C4-2B (cell line): ENCODE results near the gene LGI4.

ENCODE experiments used
- ZFX ChIP-seq: fragments of 450-650 bp; IDR thresholded peaks from 2 replicates; pipeline ENCODE4 v1.6.1; 2017
- TF ChIP-seq, protein P1 (sequence below): fragments of 450-650 bp; conservative IDR thresholded peaks from 2 replicates; pipeline ENCODE4 v1.5.1; 2017; ENCODE audit warnings: mild to moderate bottlenecking

DNA sequence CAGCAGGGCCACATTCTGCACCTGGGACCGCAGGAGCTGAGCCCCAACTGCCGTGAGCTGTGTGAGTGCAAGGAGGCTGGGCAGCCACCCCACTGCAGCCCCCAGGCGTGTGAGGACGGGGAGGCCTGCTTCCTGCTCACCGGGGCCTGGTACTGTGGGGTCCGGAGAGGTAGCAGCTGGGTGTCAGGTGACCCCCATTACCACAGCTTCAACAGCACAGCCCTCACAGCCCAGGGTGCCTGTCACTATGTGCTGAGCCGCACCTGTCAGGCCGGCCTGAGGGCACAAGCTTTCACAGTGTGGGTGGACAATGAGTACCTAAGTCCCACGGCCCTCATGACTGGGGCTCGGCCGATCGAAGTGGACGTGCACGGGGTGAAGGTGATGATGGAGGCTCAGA lies 55.0 kb downstream of the LGI4 start:
- TF ChIP-seq, protein P1, sequence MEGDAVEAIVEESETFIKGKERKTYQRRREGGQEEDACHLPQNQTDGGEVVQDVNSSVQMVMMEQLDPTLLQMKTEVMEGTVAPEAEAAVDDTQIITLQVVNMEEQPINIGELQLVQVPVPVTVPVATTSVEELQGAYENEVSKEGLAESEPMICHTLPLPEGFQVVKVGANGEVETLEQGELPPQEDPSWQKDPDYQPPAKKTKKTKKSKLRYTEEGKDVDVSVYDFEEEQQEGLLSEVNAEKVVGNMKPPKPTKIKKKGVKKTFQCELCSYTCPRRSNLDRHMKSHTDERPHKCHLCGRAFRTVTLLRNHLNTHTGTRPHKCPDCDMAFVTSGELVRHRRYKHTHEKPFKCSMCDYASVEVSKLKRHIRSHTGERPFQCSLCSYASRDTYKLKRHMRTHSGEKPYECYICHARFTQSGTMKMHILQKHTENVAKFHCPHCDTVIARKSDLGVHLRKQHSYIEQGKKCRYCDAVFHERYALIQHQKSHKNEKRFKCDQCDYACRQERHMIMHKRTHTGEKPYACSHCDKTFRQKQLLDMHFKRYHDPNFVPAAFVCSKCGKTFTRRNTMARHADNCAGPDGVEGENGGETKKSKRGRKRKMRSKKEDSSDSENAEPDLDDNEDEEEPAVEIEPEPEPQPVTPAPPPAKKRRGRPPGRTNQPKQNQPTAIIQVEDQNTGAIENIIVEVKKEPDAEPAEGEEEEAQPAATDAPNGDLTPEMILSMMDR: no peak
- no peak for TF ChIP-seq ZFX
